GM12865 (cell line): ENCODE data around the gene TRIM8.

Source experiments
- DNase-seq: peaks from one replicate; pipeline ENCODE4 v3.0.0; 2010; ENCODE audit warnings: low read depth
- H3K4me3 ChIP-seq: 2 replicates; pipeline ENCODE4 v1.5.1; 2011; ENCODE audit warnings: mild to moderate bottlenecking, low read depth, low read length, control low read depth
- TF ChIP-seq, protein P1 (sequence below): IDR thresholded peaks from 2 replicates; pipeline ENCODE4 v1.5.1; 2011; ENCODE audit warnings: low read length, control low read depth, low read depth, inconsistent platforms; ENCODE audit not compliant: insufficient read depth; ENCODE audit errors: missing control alignments

TRIM8 gene

DNA sequence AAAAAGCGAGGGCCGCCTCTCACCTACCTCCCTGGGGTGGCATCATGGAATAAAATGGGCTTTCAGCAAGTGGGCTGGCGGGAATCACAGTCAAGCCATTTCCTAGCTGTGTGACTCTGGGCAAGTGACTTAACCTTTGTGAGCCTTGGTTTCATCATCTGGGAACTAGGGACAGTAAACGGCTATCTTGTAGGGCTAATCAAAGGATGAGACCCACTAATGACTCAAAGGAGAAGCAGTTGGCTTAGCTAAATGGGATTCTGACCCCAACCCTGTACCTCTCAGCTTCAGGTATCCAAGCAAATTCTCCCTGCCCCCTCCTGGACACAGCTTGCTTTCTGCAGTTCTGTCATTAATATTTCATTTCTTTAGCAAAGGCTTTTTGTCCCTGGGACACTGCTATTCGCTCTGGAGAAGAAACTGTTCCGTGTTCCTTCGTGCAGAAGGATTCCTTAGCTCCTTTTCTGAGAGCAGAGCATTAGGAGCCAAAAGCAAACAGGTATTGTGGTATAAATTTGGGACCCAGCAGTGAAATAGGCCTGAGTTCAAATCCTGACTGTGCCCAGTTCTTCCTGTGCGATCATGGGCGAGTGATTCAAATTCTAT is 25.9 kb downstream of the TRIM8 start:
- TF ChIP-seq, protein P1, sequence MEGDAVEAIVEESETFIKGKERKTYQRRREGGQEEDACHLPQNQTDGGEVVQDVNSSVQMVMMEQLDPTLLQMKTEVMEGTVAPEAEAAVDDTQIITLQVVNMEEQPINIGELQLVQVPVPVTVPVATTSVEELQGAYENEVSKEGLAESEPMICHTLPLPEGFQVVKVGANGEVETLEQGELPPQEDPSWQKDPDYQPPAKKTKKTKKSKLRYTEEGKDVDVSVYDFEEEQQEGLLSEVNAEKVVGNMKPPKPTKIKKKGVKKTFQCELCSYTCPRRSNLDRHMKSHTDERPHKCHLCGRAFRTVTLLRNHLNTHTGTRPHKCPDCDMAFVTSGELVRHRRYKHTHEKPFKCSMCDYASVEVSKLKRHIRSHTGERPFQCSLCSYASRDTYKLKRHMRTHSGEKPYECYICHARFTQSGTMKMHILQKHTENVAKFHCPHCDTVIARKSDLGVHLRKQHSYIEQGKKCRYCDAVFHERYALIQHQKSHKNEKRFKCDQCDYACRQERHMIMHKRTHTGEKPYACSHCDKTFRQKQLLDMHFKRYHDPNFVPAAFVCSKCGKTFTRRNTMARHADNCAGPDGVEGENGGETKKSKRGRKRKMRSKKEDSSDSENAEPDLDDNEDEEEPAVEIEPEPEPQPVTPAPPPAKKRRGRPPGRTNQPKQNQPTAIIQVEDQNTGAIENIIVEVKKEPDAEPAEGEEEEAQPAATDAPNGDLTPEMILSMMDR = no peak
- H3K4me3 ChIP-seq = no peak overlapping the region
- DNase-seq = no peak

DNA sequence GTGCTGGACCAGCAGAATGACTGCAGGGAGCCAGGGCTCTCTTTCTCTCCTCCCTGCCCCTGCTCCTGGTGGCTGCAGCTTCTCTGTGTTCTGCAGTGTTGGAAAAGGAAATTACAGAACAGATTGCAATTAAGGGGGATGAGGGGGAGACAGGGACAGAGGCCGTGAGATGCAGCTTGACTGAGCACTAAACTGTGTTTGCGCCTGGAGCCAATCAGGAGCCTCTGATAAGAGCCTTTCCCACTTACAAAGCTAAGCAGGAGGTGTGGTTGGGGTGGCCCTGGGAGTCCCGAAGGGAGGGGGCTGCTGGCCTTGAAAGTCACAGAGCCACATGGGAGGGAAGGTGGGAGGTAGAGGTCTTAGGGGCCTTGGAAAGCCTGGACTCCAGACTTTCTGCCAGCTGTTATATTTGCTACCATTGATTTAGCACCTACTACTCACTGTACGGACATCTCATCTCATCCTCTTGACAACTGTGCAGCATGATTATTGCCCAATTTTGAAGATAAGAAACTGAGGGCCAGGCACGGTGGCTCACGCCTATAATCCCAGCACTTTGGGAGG is 26.7 kb downstream of the TRIM8 start:
- no peak overlapping the region for H3K4me3 ChIP-seq
- no peak for DNase-seq
- TF ChIP-seq, protein P1 = no peak

DNA sequence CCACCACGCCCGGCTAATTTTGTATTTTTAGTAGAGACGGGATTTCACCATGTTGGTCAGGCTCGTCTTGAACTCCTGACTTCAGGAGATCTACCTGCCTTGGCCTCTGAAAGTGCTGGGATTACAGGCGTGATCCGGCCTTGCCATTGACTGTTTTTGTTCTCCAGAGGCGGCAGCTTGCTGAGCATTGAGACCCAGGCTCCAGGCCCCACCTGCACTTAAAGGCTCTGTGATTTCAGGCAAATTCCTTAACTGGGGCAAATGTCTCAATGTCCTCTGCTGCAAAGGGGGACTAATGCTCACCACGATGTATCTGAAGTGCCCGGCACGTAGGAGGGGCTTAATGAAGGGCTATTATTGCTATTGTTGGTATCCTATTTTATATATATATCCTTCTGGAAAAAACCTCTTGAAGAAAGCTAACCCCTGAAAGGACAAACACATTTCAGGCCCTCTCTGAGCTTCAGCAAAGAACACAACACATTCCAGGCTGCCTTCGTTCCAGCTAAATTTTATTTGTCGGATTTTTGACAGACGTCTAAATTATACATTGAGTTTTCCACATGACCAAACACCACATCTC is 29.0 kb downstream of the TRIM8 start:
- no peak overlapping the region for H3K4me3 ChIP-seq
- TF ChIP-seq, protein P1 = no peak

DNA sequence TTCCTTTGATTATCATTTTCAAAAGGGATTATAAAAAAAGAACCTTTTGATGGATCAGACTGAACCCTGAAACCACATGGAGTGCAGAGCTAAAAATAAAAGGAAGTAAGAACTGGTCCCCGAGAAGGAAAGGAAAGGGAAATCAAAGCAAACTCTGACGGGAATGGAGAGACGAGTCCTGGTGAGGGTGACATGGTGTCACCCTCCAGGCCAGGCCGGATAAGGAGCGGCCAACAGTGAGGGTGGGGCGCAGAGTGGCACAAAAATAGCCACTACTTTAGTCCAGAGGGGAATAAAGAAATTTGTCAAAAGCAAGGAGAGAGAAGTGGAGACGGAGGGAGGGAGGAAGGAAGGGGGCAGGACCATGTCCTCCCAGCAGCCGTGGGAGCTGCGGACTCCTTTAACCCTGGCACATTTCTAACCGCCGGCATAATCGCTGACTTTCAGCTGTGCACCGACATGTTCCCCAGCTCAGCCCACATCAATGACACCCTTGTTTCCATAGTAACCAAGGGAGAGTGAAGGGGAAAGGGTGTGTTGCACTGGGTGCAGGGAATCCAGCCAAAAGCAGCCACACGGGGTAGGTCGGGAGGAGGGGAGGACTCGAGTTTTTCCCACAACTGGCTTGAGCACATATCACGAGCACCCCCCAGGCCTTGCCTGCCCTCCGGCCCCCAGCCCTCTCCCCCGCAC is 29.7 kb downstream of the TRIM8 start:
- H3K4me3 ChIP-seq = no peak overlapping the region
- DNase-seq = no peak
- TF ChIP-seq, protein P1 = no peak

More for the DNA sequence above, 29.0 kb downstream of the TRIM8 start:
- no peak for DNase-seq

DNA sequence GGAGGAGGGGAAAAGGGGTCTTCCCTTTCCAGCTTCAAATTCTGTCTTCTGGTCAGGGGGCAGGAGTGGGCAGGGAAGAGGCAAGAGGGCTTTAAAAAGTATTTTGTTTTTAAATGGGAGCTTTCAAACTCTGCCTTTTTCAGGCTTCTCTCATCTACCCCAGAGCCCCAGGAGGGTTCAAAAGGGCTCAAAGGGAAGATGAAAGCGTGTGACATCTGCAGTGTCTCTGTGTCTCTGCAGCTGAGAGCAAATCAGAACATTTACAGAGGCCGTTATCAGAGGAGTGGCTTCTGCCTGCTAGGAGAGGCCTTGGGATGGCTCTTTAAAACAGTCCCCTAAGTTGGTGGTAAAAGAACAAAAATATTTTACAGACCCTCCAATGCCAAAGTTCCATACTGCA is 30.3 kb downstream of the TRIM8 start:
- no peak overlapping the region for H3K4me3 ChIP-seq
- TF ChIP-seq, protein P1 = no peak
- DNase-seq = no peak

DNA sequence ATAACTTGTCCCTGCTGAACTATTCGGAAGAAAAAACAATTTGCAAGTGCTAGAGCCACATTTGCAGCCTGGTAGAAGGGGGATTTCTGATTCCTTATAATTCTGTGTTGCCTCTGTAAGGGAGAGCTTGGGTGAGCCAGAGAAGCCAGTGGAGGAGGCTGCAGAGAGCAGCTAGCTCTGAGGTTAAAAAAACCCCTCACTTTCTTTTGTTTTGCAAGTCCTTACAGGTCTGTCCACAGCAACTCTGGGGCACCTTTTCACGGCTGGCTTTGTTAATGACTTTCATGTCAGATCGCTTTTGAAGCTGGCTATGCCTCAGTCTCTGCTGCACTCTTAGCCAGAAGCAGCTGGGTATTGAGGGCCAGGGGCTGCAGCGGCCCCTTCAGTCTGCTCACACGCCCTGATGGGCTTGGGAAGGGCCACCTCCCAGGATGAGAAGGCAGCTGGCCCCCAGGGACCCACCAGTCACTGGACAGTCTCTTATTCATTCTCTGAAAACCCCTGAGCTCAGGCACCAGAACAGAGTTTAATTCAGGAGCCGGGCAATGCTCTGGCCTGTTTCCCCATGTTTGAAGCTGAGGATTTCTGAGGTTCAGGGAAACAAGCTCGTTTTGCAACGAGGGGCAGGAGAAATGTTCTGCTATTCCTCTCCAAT is 30.9 kb downstream of the TRIM8 start:
- no peak overlapping the region for H3K4me3 ChIP-seq
- TF ChIP-seq, protein P1 = no peak
- peak; percentile 39 for DNase-seq
